ENCODE results near the gene ARL16. TPM values are rescaled to one million over a fixed set of nuclear protein-coding genes. Genes with fewer than 3 reads are reported as not detected.

The ARL16 gene
- total RNA-seq, 1 experiment from 2014 or later: 47.5 TPM

DNA sequence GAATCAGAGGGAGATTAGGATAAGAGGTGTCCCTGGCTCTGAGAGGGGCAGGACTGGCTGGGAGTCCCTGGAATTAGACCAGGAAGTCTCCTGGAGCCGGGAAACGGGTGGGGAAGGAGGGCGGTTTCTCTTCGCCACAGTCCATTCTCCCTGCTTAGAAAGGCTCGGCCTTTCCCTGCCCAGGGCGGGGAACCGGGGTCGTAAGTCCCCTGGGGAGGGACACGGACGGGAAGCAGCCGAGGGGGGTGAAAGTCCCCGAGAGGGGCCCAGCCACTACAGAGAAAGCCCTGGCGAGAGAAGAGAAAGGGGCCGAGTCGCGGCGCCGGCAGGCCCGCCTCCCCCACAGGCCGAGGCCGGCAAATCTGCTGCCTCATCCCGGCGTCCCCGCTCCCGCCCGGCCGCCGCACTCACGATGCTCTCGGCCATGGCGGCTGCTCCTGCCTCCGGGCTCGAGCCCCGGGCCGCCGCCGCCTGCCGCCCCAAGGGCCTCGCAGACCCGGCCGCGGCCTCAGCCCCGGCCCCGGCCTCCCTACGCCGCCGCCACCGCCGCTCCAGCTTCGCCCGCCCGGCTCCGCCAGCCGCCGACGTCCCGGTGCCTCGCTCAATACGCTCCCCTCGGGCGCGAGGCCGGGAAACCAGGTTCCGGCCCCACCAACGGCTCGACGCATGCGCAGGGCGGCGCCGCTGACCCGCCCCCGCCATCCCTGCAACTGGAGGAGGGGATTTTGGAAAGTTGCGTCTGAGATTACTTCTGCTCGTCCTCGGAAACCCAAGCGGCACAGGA lies 46.9 kb downstream of the ARL16 start, which contains the start of the genes NPLOC4 and TSPAN10:
Gene NPLOC4 (minus strand): TSS at position 608 of the 784 bp plus-strand sequence. CDS start 182 bp downstream, at position 426.
Gene TSPAN10 (plus strand): TSS at position 692 of the 784 bp plus-strand sequence. CDS start 5,217 bp downstream, outside the sequence.
- CTCF ChIA-PET: no interaction called here
- ATAC-seq: peak; percentile 82

More for the DNA sequence above, 46.9 kb downstream of the ARL16 start, which contains the start of the genes NPLOC4 and TSPAN10:
- Histone ChIP-seq H3K4me3 (replicated peaks in 1 of 2; ENCODE audit: low read depth in 1 of 2, low read length in 2 of 2) (peak within 1 kb of the TSS; percentile 74 to 94), H3K4me1 (ENCODE audit: control insufficient read depth in 1 of 2, insufficient read depth in 2 of 2, low read length in 2 of 2) (peaks cover 12 to 38% of the 10 kb centered on the region in 2 experiments), H3K27me3 (ENCODE audit: insufficient read depth, low read length) (no peaks in the 10 kb centered on the region), H3K36me3 (ENCODE audit: control insufficient read depth in 1 of 2, insufficient read depth in 2 of 2, low read length in 2 of 2) (peaks cover 2 to 4% of the 10 kb centered on the region in 2 experiments; a peak in 1 of 4 replicates), H3K4me2 (ENCODE audit: low read length) (peak within 1 kb of the TSS; percentile 80), H3K9ac (ENCODE audit: low read length) (peak within 1 kb of the TSS; percentile 97), H3K79me2 (ENCODE audit: insufficient read depth, low read length) (peaks cover 50% of the 10 kb centered on the region), H3K27ac (ENCODE audit: low read depth, low read length) (peak within 1 kb of the TSS; percentile 83), H3K9me3 (ENCODE audit: control insufficient read depth in 1 of 2, insufficient read depth in 1 of 2, low read depth in 1 of 2, low read length in 2 of 2) (no peaks in the 10 kb centered on the region), H4K20me1 (ENCODE audit: insufficient read depth) (peaks cover 14% of the 10 kb centered on the region; the same call in 1 of the 2 replicates), H3K9me2 (ENCODE audit: insufficient read depth) (no peaks in the 10 kb centered on the region), H2AFZ (ENCODE audit: low read depth, low read length, poor library complexity, severe bottlenecking) (peak within 1 kb of the TSS; percentile 90)
- intact Hi-C loops (cut with micrococcal nuclease): loop anchor here (1.0 kb wide), 1 partner anchor 31 kb away; no protein-coding TSS in a partner anchor
- RAD21 ChIA-PET (ENCODE audit: low non-redundant PET in 1 of 2, low total read pairs in 2 of 2, uncharacterized antibody in 2 of 2, unreplicated experiment in 2 of 2): no interaction called here
- TF ChIP-seq, protein P1, sequence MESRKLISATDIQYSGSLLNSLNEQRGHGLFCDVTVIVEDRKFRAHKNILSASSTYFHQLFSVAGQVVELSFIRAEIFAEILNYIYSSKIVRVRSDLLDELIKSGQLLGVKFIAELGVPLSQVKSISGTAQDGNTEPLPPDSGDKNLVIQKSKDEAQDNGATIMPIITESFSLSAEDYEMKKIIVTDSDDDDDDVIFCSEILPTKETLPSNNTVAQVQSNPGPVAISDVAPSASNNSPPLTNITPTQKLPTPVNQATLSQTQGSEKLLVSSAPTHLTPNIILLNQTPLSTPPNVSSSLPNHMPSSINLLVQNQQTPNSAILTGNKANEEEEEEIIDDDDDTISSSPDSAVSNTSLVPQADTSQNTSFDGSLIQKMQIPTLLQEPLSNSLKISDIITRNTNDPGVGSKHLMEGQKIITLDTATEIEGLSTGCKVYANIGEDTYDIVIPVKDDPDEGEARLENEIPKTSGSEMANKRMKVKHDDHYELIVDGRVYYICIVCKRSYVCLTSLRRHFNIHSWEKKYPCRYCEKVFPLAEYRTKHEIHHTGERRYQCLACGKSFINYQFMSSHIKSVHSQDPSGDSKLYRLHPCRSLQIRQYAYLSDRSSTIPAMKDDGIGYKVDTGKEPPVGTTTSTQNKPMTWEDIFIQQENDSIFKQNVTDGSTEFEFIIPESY (IDR thresholded peaks at IDR 0.05; ENCODE audit: extremely low read depth, insufficient replicate concordance, low read length): peak; percentile 73
- TF ChIP-seq, protein P2, sequence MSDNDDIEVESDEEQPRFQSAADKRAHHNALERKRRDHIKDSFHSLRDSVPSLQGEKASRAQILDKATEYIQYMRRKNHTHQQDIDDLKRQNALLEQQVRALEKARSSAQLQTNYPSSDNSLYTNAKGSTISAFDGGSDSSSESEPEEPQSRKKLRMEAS (IDR thresholded peaks at IDR 0.05): peak; percentile 78; the same call in 1 of the 2 replicates
- TF ChIP-seq ZFX (IDR thresholded peaks at IDR 0.05) (peak; percentile 100), EGR1 (IDR thresholded peaks at IDR 0.05; ENCODE audit: low read depth) (peak; percentile 100), CBX3 (IDR thresholded peaks at IDR 0.05; ENCODE audit: low read depth) (peak; percentile 94), TCF7L2 (IDR thresholded peaks at IDR 0.05; ENCODE audit: borderline replicate concordance, extremely low read depth, insufficient read depth, insufficient read length) (peak; percentile 65), POLR2AphosphoS5 (IDR thresholded peaks at IDR 0.05; ENCODE audit: low read depth, low read length) (peak; percentile 91), RAD21 (IDR thresholded peaks at IDR 0.05; ENCODE audit: low read depth) (no peak), CEBPB (IDR thresholded peaks at IDR 0.05; ENCODE audit: low read depth) (no peak), YY1 (IDR thresholded peaks at IDR 0.05; ENCODE audit: extremely low read depth, insufficient replicate concordance, low read depth, low read length) (peak; percentile 88), EZH2 (IDR thresholded peaks at IDR 0.05) (no peak), POLR2A (IDR thresholded peaks at IDR 0.05; ENCODE audit: borderline replicate concordance, extremely low read depth, insufficient read depth, insufficient read length) (peak; percentile 81), FOSL1 (IDR thresholded peaks at IDR 0.05; ENCODE audit: low read depth) (no peak), EZH2phosphoT487 (IDR thresholded peaks at IDR 0.05; ENCODE audit: borderline replicate concordance) (no peak), ZNF274 (IDR thresholded peaks at IDR 0.05; ENCODE audit: low read depth, low read length) (no peak), JUND (IDR thresholded peaks at IDR 0.05) (no peak), SIN3A (IDR thresholded peaks at IDR 0.05; ENCODE audit: low read depth) (peak; percentile 95; the same call in 1 of the 2 replicates), SRF (IDR thresholded peaks at IDR 0.05; ENCODE audit: low read depth) (no peak; the same call in 1 of the 2 replicates), SP1 (IDR thresholded peaks at IDR 0.05; ENCODE audit: low read depth) (peak; percentile 70; the same call in 1 of the 2 replicates)
- TF ChIP-seq, protein P3, sequence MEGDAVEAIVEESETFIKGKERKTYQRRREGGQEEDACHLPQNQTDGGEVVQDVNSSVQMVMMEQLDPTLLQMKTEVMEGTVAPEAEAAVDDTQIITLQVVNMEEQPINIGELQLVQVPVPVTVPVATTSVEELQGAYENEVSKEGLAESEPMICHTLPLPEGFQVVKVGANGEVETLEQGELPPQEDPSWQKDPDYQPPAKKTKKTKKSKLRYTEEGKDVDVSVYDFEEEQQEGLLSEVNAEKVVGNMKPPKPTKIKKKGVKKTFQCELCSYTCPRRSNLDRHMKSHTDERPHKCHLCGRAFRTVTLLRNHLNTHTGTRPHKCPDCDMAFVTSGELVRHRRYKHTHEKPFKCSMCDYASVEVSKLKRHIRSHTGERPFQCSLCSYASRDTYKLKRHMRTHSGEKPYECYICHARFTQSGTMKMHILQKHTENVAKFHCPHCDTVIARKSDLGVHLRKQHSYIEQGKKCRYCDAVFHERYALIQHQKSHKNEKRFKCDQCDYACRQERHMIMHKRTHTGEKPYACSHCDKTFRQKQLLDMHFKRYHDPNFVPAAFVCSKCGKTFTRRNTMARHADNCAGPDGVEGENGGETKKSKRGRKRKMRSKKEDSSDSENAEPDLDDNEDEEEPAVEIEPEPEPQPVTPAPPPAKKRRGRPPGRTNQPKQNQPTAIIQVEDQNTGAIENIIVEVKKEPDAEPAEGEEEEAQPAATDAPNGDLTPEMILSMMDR (IDR thresholded peaks at IDR 0.05 in 2 of 3, conservative IDR thresholded peaks at IDR 0.05 in 1 of 3; ENCODE audit: borderline replicate concordance in 1 of 3, insufficient read depth in 1 of 3, low read depth in 2 of 3, low read length in 2 of 3): no peak
- TF ChIP-seq, protein P4, sequence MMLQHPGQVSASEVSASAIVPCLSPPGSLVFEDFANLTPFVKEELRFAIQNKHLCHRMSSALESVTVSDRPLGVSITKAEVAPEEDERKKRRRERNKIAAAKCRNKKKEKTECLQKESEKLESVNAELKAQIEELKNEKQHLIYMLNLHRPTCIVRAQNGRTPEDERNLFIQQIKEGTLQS (IDR thresholded peaks at IDR 0.05): no peak
- POLR2A ChIA-PET: interaction anchor here (1.1 to 1.2 kb wide), 2 partner anchors 29 to 84 kb away, joined by 3 to 4 read pairs; partner anchors contain the start of gene FAAP100
- peak; percentile 71 for DNase-seq (ENCODE audit: low read depth, low spot score)
- BruUV-seq (replicated peaks): no TSS peak
